HG02852 (cell line): Measurements from ENCODE around the gene HEG1.
"Not testable (repeated sequence)": the region's sequence is repeated elsewhere in the genome, so short reads cannot be mapped to it uniquely, and the experiment has no call there.

Experiments
- ATAC-seq: cut with Tn5 transposase; IDR thresholded peaks from one replicate; pipeline ENCODE4 v1.9.1; 2021; ENCODE audit warnings: mild to moderate bottlenecking, moderate library complexity; ENCODE audit not compliant: unreplicated experiment

HEG1 gene

GRCh38 chr3:124963755-124964154 is 92.0 kb downstream of the HEG1 start:
- no peak for ATAC-seq

- ATAC-seq = no peak
Observed at GRCh38 chr3:124962403-124962940, 93.3 kb downstream of the HEG1 start.

GRCh38 chr3:124960698-124961097 is 95.1 kb downstream of the HEG1 start:
- ATAC-seq = no peak

DNA sequence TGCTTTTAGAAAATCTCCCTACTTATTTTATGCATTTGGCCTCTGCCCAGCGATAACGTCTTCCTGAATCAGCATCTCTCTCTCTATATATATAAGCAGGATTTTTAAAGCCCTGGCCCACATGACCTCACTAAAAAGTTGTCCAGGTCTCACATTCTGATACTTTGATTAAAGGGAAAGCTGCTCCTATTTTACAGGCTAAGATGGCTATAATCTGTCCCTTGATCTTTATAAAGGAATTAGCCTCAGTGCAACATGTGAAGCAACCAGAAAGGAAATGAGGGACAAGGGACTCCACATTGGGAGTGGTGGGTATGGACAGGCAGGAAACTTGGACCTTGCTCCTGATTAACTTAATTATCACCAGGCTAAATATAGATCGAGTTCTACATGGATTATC is 95.7 kb downstream of the HEG1 start:
- ATAC-seq = no peak

DNA sequence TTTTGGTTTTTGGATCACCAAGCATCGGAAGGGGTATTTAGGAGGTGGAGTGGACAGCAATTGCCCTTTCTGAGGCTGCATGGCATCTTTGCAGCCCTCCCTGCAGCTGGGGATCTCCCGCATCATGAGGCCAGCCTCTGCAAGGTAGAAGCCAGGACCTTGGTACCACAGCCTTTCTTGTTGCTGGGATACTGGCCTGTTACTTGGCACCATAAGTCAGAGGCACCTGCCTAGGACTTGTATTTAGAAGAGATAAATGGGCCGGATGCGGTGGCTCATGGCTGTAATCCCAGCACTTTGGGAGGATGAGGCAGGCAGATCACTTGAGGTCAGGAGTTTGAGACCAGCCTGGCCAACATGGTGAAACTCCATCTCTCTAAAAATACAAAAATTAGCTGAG is 97.8 kb downstream of the HEG1 start:
- ATAC-seq = not testable (repeated sequence)

DNA sequence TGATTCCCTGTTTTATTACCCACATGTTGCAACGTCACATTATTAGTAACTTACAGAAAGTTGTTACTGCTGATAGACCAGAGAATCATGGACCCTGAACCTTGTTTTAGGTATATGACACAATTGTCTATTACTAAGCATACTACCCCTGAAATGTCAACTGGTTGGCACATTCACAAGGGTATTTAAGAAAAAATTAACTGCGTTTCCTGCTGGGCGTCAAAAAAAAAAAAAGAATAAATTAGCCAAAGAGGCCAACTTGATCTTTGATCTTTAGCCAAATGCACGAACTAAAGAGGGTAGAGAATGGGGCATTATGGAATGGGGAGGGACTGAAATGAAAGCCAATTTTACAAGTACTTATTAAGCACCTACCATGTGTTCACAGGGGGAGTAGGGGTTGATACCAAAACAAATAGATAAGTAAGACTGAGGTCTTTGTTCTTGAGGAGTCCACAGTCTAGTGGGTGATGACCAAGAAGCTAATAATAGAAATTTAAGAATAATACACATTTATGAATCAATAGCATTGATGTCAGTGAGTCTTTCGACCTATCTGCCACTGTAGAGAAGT is 103.4 kb downstream of the HEG1 start:
- ATAC-seq = no peak

DNA sequence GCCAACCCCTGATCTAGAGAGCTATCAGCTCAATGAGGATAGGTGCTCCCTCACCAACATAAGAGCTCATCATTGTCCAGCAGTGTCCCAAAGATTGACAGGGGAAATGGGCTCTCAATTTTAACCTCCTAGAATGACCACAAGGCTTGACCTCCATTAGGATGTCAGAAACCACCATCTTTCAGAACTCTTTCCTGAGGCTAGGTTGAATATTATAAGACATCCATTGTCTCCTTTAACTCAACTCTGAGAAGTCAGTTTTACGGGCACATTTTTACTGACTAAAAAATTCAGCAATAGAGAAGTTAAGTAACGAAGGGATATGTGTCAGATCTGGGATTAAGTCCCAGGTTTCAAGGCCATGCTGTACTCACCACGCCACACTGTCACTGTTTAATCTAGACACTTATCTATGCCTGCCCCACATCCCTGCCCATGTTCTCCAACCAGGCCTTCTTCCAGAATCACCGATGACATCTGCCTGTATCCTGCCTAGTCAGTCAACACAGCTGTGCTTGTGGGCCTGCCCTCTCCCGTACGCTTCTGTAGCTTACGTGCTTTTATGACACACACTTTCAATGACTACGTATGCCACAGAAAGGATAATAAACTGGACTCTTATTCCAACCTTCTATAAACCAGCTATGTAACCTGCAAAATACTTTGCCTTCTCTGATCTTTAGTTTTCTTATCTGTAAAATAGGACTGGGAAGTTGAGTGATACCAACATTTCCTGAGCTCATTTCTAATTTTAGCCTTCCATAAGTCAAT is 104.1 kb downstream of the HEG1 start:
- ATAC-seq = no peak

- ATAC-seq = no peak
Observed at GRCh38 chr3:124950026-124950425, 105.8 kb downstream of the HEG1 start.

- ATAC-seq = no peak
Observed at GRCh38 chr3:124942613-124943012, 113.2 kb downstream of the HEG1 start.

DNA sequence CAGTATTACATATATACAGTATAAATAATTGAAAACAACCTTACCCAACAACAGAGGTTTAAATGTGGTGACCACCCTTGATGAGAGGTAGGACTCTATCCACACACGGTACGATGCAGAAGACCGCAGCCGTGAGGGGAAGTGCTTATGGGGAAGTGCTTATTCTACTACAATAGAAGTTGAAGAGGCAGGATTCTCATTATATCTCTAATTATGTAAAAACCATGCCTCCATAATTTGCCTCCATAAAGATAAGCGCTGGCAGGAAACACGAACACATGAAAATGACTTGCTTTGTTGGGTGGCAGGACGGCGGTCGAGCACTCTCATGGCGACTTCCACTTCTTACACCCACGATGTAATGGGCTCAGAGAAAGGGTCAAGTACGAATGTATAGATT is 114.0 kb downstream of the HEG1 start:
- no peak for ATAC-seq

DNA sequence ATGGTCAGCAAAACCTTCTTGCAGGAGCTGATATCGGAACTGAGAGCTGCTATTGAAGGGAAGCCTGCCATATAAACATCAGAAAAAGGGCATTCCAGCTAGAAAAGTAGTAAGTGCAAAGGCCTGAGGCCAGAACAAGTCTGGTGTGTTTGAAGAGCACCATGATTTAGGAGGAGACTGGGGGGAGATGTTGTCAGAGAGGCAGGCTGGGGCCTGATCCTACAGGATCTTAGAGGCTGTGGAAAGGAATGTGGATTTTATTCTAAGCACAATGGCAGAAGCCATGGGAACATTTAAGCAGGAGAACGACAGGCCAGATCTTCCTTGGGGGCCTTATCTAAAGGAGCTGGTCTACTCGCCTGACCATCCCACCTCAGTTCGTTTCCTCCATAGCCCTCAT is 116.1 kb downstream of the HEG1 start:
- no peak for ATAC-seq

DNA sequence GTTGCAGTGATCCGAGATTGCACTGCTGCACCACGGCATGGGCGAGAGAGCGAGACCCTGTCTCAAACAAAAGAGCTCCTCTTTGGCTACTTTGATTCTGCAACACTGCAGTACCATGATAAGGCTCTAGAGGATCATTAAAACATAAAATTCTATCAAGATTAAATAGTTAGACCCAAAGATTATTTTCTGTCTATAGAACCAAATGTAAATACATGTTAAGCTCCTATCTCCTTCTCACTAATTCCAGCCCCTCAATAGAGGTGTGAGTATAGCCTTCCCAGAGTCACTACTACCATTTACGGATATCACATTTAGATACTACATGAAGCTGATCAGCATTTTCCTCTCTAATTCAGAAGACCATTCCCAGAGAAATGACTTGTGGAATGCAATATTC is 116.9 kb downstream of the HEG1 start:
- ATAC-seq = no peak

GRCh38 chr3:124937049-124937448 is 118.7 kb downstream of the HEG1 start:
- no peak for ATAC-seq

DNA sequence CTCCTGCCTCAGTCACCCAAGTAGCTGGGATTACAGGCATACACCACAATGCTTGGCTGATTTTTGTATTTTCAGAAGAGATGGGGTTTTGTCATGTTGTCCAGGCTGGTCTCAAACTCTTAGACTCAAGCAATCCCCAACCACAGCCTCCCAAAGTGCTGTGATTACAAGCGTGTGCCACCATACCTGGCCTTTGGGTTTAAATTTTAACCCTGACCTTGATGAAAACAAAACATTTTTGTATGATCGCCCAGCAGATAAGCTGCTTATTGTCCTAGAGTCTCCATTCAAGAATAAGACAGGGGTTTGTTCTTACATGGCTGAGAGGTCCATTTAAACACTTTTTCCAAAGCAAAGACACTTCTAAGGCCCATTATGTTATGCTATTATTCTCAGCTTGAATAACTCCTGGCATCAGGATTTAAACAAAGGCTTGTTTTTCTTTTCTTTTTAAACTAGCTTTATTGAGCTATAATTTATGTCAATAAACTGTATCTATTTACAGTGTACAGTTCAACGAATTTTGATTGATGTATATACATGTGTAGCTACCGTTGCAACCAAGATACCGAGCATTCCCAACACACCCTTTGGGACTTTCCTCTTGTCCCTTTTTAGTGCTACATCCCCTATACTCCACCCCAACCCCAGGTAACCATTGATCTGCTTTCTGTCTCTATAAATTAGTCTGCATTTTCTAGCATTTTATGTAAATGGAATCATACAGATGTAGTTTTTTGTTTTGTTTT is 119.8 kb downstream of the HEG1 start:
- no peak for ATAC-seq

GRCh38 chr3:124935264-124935663 is 120.5 kb downstream of the HEG1 start:
- ATAC-seq = no peak

GRCh38 chr3:124934577-124934976 is 121.2 kb downstream of the HEG1 start, which contains the start of gene MUC13:
TSS of gene MUC13 (minus strand) at chr3:124934751. CDS start at chr3:124934712, 39 bp downstream.
- no peak for ATAC-seq

- no peak for ATAC-seq
Observed at GRCh38 chr3:124928333-124929202, 127.2 kb downstream of the HEG1 start.

DNA sequence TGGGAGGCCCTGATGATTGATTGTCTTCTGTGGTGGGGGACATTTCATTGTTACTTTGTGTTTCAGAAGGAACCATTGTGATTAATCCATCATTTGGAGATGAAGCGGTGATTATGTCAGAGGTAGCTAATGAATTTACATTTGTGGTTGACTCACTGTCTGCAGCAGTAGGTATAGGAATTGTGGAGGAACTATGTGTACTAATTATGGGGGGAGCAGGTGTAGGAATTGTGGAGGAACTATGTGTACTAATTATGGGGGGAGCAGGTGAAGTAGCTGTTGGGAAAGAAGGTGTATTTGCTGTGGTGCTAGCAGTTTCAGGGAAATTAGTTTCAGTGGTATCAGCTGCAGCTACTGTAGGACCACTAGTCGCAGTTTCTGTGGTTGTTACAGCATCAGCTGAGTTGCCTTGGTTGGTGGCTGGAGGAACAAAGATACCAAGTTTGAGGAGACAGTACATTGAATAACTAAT is 128.2 kb downstream of the HEG1 start:
- no peak for ATAC-seq

- ATAC-seq = no peak
Observed at GRCh38 chr3:124926426-124927101, 129.2 kb downstream of the HEG1 start.

GRCh38 chr3:124924741-124925140 is 131.1 kb downstream of the HEG1 start:
- ATAC-seq = no peak
